ENCODE measurements around the gene DDC.

Gene DDC

GRCh38 chr7:50428911-50429310 lies 136.3 kb downstream of the DDC start:
- no peak for ATAC-seq
- TF ChIP-seq BACH2 (CRISPR knock-in tag; IDR thresholded peaks at IDR 0.05; ENCODE audit: borderline replicate concordance) = no peak
- TF ChIP-seq ZNF70 (CRISPR knock-in tag; IDR thresholded peaks at IDR 0.05) = no peak
- TF ChIP-seq CSRNP3 (CRISPR knock-in tag; IDR thresholded peaks at IDR 0.05) = no peak
- TF ChIP-seq OSR1 (CRISPR knock-in tag; IDR thresholded peaks at IDR 0.05) = no peak
- TF ChIP-seq ZFP3 (CRISPR knock-in tag; IDR thresholded peaks at IDR 0.05) = no peak
- no peak for TF ChIP-seq ZFP30 (CRISPR knock-in tag; IDR thresholded peaks at IDR 0.05)
- TF ChIP-seq CREB5 (CRISPR knock-in tag; IDR thresholded peaks at IDR 0.05; ENCODE audit: low read depth) = no peak
- no peak for TF ChIP-seq RARB (CRISPR knock-in tag; IDR thresholded peaks at IDR 0.05)
- TF ChIP-seq ZNF565 (CRISPR knock-in tag; conservative IDR thresholded peaks at IDR 0.05; ENCODE audit: low read depth) = no peak
- no peak for TF ChIP-seq ISL1 (CRISPR knock-in tag; IDR thresholded peaks at IDR 0.05)
- no peak for TF ChIP-seq PPARA (CRISPR knock-in tag; IDR thresholded peaks at IDR 0.05; ENCODE audit: borderline replicate concordance)
- TF ChIP-seq ZNF8 (CRISPR knock-in tag; IDR thresholded peaks at IDR 0.05) = no peak
- no peak for TF ChIP-seq TSHZ2 (CRISPR knock-in tag; IDR thresholded peaks at IDR 0.05)
- no peak for TF ChIP-seq GLIS3 (CRISPR knock-in tag; IDR thresholded peaks at IDR 0.05)

- TF ChIP-seq ESRRG (CRISPR knock-in tag; IDR thresholded peaks at IDR 0.05) = no peak
- TF ChIP-seq CSDC2 (CRISPR knock-in tag; IDR thresholded peaks at IDR 0.05) = no peak
- no peak for ATAC-seq
Measured at GRCh38 chr7:50427518-50427917, 137.7 kb downstream of the DDC start.

GRCh38 chr7:50426280-50427045 lies 138.7 kb downstream of the DDC start:
- ATAC-seq = no peak
- no peak for TF ChIP-seq ZNF8 (CRISPR knock-in tag; IDR thresholded peaks at IDR 0.05)
- TF ChIP-seq ZFP3 (CRISPR knock-in tag; IDR thresholded peaks at IDR 0.05) = no peak
- TF ChIP-seq ZNF70 (CRISPR knock-in tag; IDR thresholded peaks at IDR 0.05) = no peak
- TF ChIP-seq SNAI2 (CRISPR knock-in tag; IDR thresholded peaks at IDR 0.05) = no peak
- no peak for TF ChIP-seq ZNF565 (CRISPR knock-in tag; conservative IDR thresholded peaks at IDR 0.05; ENCODE audit: low read depth)
- TF ChIP-seq TSHZ2 (CRISPR knock-in tag; IDR thresholded peaks at IDR 0.05) = no peak
- TF ChIP-seq TCF4 (CRISPR knock-in tag; IDR thresholded peaks at IDR 0.05; ENCODE audit: borderline replicate concordance) = no peak

GRCh38 chr7:50425318-50425717 lies 139.9 kb downstream of the DDC start:
- no peak for ATAC-seq
- TF ChIP-seq ZFP3 (CRISPR knock-in tag; IDR thresholded peaks at IDR 0.05) (no peak), ARNTL (CRISPR knock-in tag; IDR thresholded peaks at IDR 0.05; ENCODE audit: borderline replicate concordance, low read depth) (no peak), GLIS3 (CRISPR knock-in tag; IDR thresholded peaks at IDR 0.05) (no peak), BACH2 (CRISPR knock-in tag; IDR thresholded peaks at IDR 0.05; ENCODE audit: borderline replicate concordance) (no peak), TSHZ2 (CRISPR knock-in tag; IDR thresholded peaks at IDR 0.05) (no peak), ESRRG (CRISPR knock-in tag; IDR thresholded peaks at IDR 0.05) (no peak), TOX (CRISPR knock-in tag; IDR thresholded peaks at IDR 0.05; ENCODE audit: borderline replicate concordance) (no peak), RARB (CRISPR knock-in tag; IDR thresholded peaks at IDR 0.05) (no peak), CSDC2 (CRISPR knock-in tag; IDR thresholded peaks at IDR 0.05) (no peak), ZC3H10 (CRISPR knock-in tag; IDR thresholded peaks at IDR 0.05) (no peak), PATZ1 (CRISPR knock-in tag; IDR thresholded peaks at IDR 0.05; ENCODE audit: borderline replicate concordance) (no peak), ZNF8 (CRISPR knock-in tag; IDR thresholded peaks at IDR 0.05) (no peak), ISL1 (CRISPR knock-in tag; IDR thresholded peaks at IDR 0.05) (no peak), TCF4 (CRISPR knock-in tag; IDR thresholded peaks at IDR 0.05; ENCODE audit: borderline replicate concordance) (no peak), ZNF70 (CRISPR knock-in tag; IDR thresholded peaks at IDR 0.05) (no peak)
